Measurements from ENCODE around the gene CDADC1. TPM values are rescaled to one million over a fixed set of nuclear protein-coding genes. Genes with fewer than 3 reads are reported as not detected.
A peak's percentile ranks its signal among the peaks of the same experiment; 100 is the strongest.

CDADC1 gene
- total and polyA plus RNA-seq, 4 donors: 3.0 to 6.1 (median 4.5) TPM

DNA sequence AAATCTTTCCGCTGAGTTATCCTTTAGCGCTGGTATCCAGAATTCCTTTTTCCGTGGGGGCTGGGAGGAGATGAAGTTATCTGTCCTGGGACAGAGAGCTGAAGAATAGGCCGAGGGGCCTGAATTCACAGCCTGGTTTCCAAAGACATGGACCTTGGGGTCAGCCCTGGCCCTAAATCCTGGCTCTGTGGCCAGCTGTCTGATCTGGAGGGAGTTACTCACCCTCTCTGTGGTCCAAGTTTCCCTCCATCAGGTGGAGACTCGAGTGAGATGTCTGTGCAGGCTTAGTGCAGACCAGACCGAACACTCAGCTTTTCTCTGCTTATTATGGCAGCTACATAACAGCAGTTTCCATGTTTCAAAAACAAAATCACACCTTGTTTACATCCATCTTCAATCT lies 59.6 kb downstream of the CDADC1 start (continued):
- no peak for TF ChIP-seq REST (IDR thresholded peaks at IDR 0.05)
- no peak for TF ChIP-seq RXRA (IDR thresholded peaks at IDR 0.05)

- no peaks in the 10 kb centered on the region for H3K36me3 ChIP-seq (ENCODE audit: control insufficient read depth in 4 of 4, insufficient read depth in 3 of 4, low read depth in 1 of 4, low read length in 3 of 4)
- peak overlapping the region in 1 of 2 donors; percentile 75 for H3K9ac ChIP-seq (ENCODE audit: low read depth in 1 of 2, low read length in 2 of 2)
- no peaks in the 10 kb centered on the region for H3K27me3 ChIP-seq (ENCODE audit: control insufficient read depth in 4 of 4, insufficient read depth in 4 of 4, low read length in 3 of 4)
- no peaks in the 10 kb centered on the region for H3K9me3 ChIP-seq (ENCODE audit: control insufficient read depth in 4 of 4, low read length in 3 of 4)
- DNase-seq (ENCODE audit: low spot score): no peak
- peak in 1 of 2 donors; percentile 28 for TF ChIP-seq RAD21 (IDR thresholded peaks at IDR 0.05)
- peak; percentile 22 for TF ChIP-seq NR2F2 (IDR thresholded peaks at IDR 0.05)
- peak; percentile 55 for TF ChIP-seq SP1 (IDR thresholded peaks at IDR 0.05)
- no peak for TF ChIP-seq TAF1 (conservative IDR thresholded peaks at IDR 0.05)
- TF ChIP-seq YY1 (IDR thresholded peaks at IDR 0.05): peak; percentile 25
- TF ChIP-seq RXRA (IDR thresholded peaks at IDR 0.05): peak; percentile 32 to 37
- TF ChIP-seq, protein P1, sequence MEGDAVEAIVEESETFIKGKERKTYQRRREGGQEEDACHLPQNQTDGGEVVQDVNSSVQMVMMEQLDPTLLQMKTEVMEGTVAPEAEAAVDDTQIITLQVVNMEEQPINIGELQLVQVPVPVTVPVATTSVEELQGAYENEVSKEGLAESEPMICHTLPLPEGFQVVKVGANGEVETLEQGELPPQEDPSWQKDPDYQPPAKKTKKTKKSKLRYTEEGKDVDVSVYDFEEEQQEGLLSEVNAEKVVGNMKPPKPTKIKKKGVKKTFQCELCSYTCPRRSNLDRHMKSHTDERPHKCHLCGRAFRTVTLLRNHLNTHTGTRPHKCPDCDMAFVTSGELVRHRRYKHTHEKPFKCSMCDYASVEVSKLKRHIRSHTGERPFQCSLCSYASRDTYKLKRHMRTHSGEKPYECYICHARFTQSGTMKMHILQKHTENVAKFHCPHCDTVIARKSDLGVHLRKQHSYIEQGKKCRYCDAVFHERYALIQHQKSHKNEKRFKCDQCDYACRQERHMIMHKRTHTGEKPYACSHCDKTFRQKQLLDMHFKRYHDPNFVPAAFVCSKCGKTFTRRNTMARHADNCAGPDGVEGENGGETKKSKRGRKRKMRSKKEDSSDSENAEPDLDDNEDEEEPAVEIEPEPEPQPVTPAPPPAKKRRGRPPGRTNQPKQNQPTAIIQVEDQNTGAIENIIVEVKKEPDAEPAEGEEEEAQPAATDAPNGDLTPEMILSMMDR (IDR thresholded peaks at IDR 0.05; ENCODE audit: low read depth, low read length, missing input control): no peak
- TF ChIP-seq FOXA2 (IDR thresholded peaks at IDR 0.05): no peak
- TF ChIP-seq JUND (IDR thresholded peaks at IDR 0.05): no peak
- 40% methylated on average over 7 of the region's 7 CpGs for WGBS
- peak overlapping the region; percentile 86 to 93 for H3K27ac ChIP-seq (ENCODE audit: low read depth in 1 of 2, low read length in 2 of 2)
- H3K4me3 ChIP-seq (ENCODE audit: low read depth in 1 of 3, low read length in 3 of 3): no peak overlapping the region
- peaks cover 2 to 14% (median 9%) of the 10 kb centered on the region in 4 donors for H3K4me1 ChIP-seq (ENCODE audit: control insufficient read depth in 4 of 4, insufficient read depth in 4 of 4, low read length in 3 of 4)
Observed at GRCh38 chr13:49308097-49308875, 60.6 kb downstream of the CDADC1 start.

GRCh38 chr13:49308921-49309408 lies 61.2 kb downstream of the CDADC1 start:
- 28% methylated on average over 11 of the region's 11 CpGs for WGBS

More at GRCh38 chr13:49308921-49309408, 61.2 kb downstream of the CDADC1 start:
- peak overlapping the region; percentile 86 to 93 for H3K27ac ChIP-seq (ENCODE audit: low read depth in 1 of 2, low read length in 2 of 2)
- TF ChIP-seq JUND (IDR thresholded peaks at IDR 0.05) (peak in 1 of 2 donors; percentile 48), FOXA2 (IDR thresholded peaks at IDR 0.05) (no peak), HNF4A (conservative IDR thresholded peaks at IDR 0.05) (peak; percentile 41 to 67), HNF4G (IDR thresholded peaks at IDR 0.05) (no peak), YY1 (IDR thresholded peaks at IDR 0.05) (no peak), TAF1 (conservative IDR thresholded peaks at IDR 0.05) (no peak), SP1 (IDR thresholded peaks at IDR 0.05) (no peak), RXRA (IDR thresholded peaks at IDR 0.05) (peak in 1 of 2 donors; percentile 35), REST (IDR thresholded peaks at IDR 0.05) (peak; percentile 39), EGR1 (IDR thresholded peaks at IDR 0.05; ENCODE audit: low read depth in 2 of 2) (no peak), NR2F2 (IDR thresholded peaks at IDR 0.05) (no peak), ZBTB33 (IDR thresholded peaks at IDR 0.05) (no peak)
- TF ChIP-seq, protein P2, sequence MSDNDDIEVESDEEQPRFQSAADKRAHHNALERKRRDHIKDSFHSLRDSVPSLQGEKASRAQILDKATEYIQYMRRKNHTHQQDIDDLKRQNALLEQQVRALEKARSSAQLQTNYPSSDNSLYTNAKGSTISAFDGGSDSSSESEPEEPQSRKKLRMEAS (IDR thresholded peaks at IDR 0.05): no peak
- TF ChIP-seq, protein P3, sequence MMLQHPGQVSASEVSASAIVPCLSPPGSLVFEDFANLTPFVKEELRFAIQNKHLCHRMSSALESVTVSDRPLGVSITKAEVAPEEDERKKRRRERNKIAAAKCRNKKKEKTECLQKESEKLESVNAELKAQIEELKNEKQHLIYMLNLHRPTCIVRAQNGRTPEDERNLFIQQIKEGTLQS (IDR thresholded peaks at IDR 0.05): no peak
- peak overlapping the region in 1 of 2 donors; percentile 75 for H3K9ac ChIP-seq (ENCODE audit: low read depth in 1 of 2, low read length in 2 of 2)
- H3K4me3 ChIP-seq (ENCODE audit: low read depth in 1 of 3, low read length in 3 of 3): no peak overlapping the region
- no peaks in the 10 kb centered on the region for H3K36me3 ChIP-seq (ENCODE audit: control insufficient read depth in 4 of 4, insufficient read depth in 3 of 4, low read depth in 1 of 4, low read length in 3 of 4)
- no peaks in the 10 kb centered on the region for H3K27me3 ChIP-seq (ENCODE audit: control insufficient read depth in 4 of 4, insufficient read depth in 4 of 4, low read length in 3 of 4)
- peaks cover 2 to 14% (median 6%) of the 10 kb centered on the region in 4 donors for H3K4me1 ChIP-seq (ENCODE audit: control insufficient read depth in 4 of 4, insufficient read depth in 4 of 4, low read length in 3 of 4)
- no peak for DNase-seq (ENCODE audit: low spot score)
- H3K9me3 ChIP-seq (ENCODE audit: control insufficient read depth in 4 of 4, low read length in 3 of 4): no peaks in the 10 kb centered on the region
